ENCODE measurements around the gene SEC14L6. TPM values are rescaled to one million over a fixed set of nuclear protein-coding genes. Genes with fewer than 3 reads are reported as not detected.

SEC14L6 gene
- polyA plus RNA-seq, 1 experiment = 0.06 TPM

- Histone ChIP-seq H3K4me3 (ENCODE audit: low read depth, low read length) (no peak overlapping the region), H3K27me3 (ENCODE audit: control insufficient read depth, insufficient read depth, low read length) (peaks cover 18% of the 10 kb centered on the region), H3K27ac (ENCODE audit: low read depth, low read length) (no peak overlapping the region), H3K9me3 (ENCODE audit: control insufficient read depth, insufficient read depth, low read length) (peaks cover 5% of the 10 kb centered on the region; the same call in 1 of the 2 replicates)
- ChIA-PET CTCF (no interaction called here), POLR2A (no interaction called here)
- no peak for DNase-seq (ENCODE audit: low read depth, low spot score)
- no peak for TF ChIP-seq CTCF (IDR thresholded peaks at IDR 0.05; ENCODE audit: low read depth, low read length)
Observed at GRCh38 chr22:30516273-30516672, 30.3 kb downstream of the SEC14L6 start.

DNA sequence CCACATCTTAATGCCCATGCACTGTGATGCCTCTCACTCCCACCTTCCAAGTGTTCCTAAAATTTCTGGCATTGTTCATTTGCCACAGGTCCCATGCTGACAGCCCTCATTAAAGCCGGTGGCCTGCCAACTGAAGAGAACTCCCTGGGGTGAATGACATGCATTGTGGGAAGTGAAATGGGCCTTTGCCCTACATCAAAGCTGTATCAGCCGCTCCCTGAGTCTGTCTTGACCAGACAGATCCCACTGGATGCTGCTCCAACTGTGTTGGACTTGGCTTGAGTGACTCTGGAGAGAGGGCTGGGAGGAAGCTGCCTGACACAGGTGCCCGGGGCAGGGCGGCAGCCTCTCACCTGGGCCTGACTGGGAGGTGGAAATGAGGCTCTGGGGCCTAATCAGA, 32.3 kb downstream of the SEC14L6 start:
- TF ChIP-seq CTCF (IDR thresholded peaks at IDR 0.05; ENCODE audit: low read depth, low read length) = no peak
- peaks cover 5% of the 10 kb centered on the region; the same call in 1 of the 2 replicates for H3K9me3 ChIP-seq (ENCODE audit: control insufficient read depth, insufficient read depth, low read length)
- no peak overlapping the region for H3K27ac ChIP-seq (ENCODE audit: low read depth, low read length)
- no peak for DNase-seq (ENCODE audit: low read depth, low spot score)
- no peak overlapping the region for H3K4me3 ChIP-seq (ENCODE audit: low read depth, low read length)
- CTCF ChIA-PET = no interaction called here
- POLR2A ChIA-PET = no interaction called here
- peaks cover 10% of the 10 kb centered on the region for H3K27me3 ChIP-seq (ENCODE audit: control insufficient read depth, insufficient read depth, low read length)

DNA sequence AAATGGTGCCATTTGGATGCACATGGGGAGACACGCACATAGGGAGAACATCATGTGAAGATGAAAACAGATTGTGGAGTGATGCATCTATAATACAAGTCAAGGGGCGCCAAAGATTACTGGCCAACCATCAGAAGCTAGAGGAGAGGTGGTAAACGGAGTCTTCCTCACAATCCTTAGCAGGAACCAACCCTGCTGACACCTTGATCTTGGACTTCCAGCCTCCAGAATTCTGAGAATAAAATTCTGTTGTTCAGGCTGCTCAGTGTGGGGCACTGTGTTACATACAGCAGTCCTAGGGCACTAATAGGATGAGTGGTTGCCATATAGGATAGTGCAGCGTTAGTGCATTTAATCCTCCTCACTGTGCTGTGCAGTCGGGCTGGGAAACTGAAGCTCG, 33.1 kb downstream of the SEC14L6 start:
- Histone ChIP-seq H3K27me3 (ENCODE audit: control insufficient read depth, insufficient read depth, low read length) (peaks cover 10% of the 10 kb centered on the region), H3K4me3 (ENCODE audit: low read depth, low read length) (no peak overlapping the region), H3K9me3 (ENCODE audit: control insufficient read depth, insufficient read depth, low read length) (peaks cover 5% of the 10 kb centered on the region; the same call in 1 of the 2 replicates), H3K27ac (ENCODE audit: low read depth, low read length) (no peak overlapping the region)
- ChIA-PET POLR2A (no interaction called here), CTCF (no interaction called here)
- no peak for DNase-seq (ENCODE audit: low read depth, low spot score)
- TF ChIP-seq CTCF (IDR thresholded peaks at IDR 0.05; ENCODE audit: low read depth, low read length) = no peak

GRCh38 chr22:30511911-30512310, 34.6 kb downstream of the SEC14L6 start:
- CTCF ChIA-PET = no interaction called here

GRCh38 chr22:30511109-30511508, 35.4 kb downstream of the SEC14L6 start:
- no peak overlapping the region for H3K4me3 ChIP-seq (ENCODE audit: low read depth, low read length)
- no peak for TF ChIP-seq CTCF (IDR thresholded peaks at IDR 0.05; ENCODE audit: low read depth, low read length)
- H3K9me3 ChIP-seq (ENCODE audit: control insufficient read depth, insufficient read depth, low read length) = peaks cover 5% of the 10 kb centered on the region; the same call in 1 of the 2 replicates
- ChIA-PET CTCF (interaction anchor here (0.6 to 0.7 kb wide), 2 partner anchors 255 to 409 kb away, joined by 3 to 4 read pairs; no protein-coding TSS in a partner anchor), POLR2A (no interaction called here)
- H3K27me3 ChIP-seq (ENCODE audit: control insufficient read depth, insufficient read depth, low read length) = peaks cover 10% of the 10 kb centered on the region
- no peak overlapping the region for H3K27ac ChIP-seq (ENCODE audit: low read depth, low read length)
- no peak for DNase-seq (ENCODE audit: low read depth, low spot score)

More at GRCh38 chr22:30511911-30512310, 34.6 kb downstream of the SEC14L6 start:
- no peak for DNase-seq (ENCODE audit: low read depth, low spot score)
- Histone ChIP-seq H3K4me3 (ENCODE audit: low read depth, low read length) (no peak overlapping the region), H3K27ac (ENCODE audit: low read depth, low read length) (no peak overlapping the region), H3K9me3 (ENCODE audit: control insufficient read depth, insufficient read depth, low read length) (peaks cover 5% of the 10 kb centered on the region; the same call in 1 of the 2 replicates), H3K27me3 (ENCODE audit: control insufficient read depth, insufficient read depth, low read length) (peaks cover 14% of the 10 kb centered on the region)
- TF ChIP-seq CTCF (IDR thresholded peaks at IDR 0.05; ENCODE audit: low read depth, low read length) = no peak
- POLR2A ChIA-PET = no interaction called here
